BLaER1 (cell line): ENCODE measurements around the gene CDH24.

ENCODE experiments used
- H3K27ac ChIP-seq: shearing (Covaris generic); formaldehyde crosslinking; 2 replicates; pipeline ENCODE4 v1.8.1; 2022
- H3K27me3 ChIP-seq: shearing (Covaris generic); formaldehyde crosslinking; 2 replicates; pipeline ENCODE4 v1.8.1; 2022
- H3K36me3 ChIP-seq: shearing (Covaris generic); formaldehyde crosslinking; 2 replicates; pipeline ENCODE4 v1.8.1; 2022
- H3K4me1 ChIP-seq: shearing (Covaris generic); formaldehyde crosslinking; 2 replicates; pipeline ENCODE4 v1.8.1; 2022
- H3K4me2 ChIP-seq: shearing (Covaris generic); formaldehyde crosslinking; 2 replicates; pipeline ENCODE4 v1.8.1; 2022
- H3K4me3 ChIP-seq: shearing (Covaris generic); formaldehyde crosslinking; 2 replicates; pipeline ENCODE4 v1.8.1; 2022
- H3K9ac ChIP-seq: shearing (Covaris generic); formaldehyde crosslinking; 2 replicates; pipeline ENCODE4 v1.8.1; 2022
- H3K9me3 ChIP-seq: shearing (Covaris generic); formaldehyde crosslinking; 2 replicates; pipeline ENCODE4 v1.8.1; 2022
- H4K20me1 ChIP-seq: shearing (Covaris generic); formaldehyde crosslinking; 2 replicates; pipeline ENCODE4 v1.8.1; 2022
- Cebpa-rat ChIP-seq: shearing (Covaris generic); IDR thresholded peaks from 2 replicates; pipeline ENCODE4 v1.8.1; 2022

Gene CDH24

DNA sequence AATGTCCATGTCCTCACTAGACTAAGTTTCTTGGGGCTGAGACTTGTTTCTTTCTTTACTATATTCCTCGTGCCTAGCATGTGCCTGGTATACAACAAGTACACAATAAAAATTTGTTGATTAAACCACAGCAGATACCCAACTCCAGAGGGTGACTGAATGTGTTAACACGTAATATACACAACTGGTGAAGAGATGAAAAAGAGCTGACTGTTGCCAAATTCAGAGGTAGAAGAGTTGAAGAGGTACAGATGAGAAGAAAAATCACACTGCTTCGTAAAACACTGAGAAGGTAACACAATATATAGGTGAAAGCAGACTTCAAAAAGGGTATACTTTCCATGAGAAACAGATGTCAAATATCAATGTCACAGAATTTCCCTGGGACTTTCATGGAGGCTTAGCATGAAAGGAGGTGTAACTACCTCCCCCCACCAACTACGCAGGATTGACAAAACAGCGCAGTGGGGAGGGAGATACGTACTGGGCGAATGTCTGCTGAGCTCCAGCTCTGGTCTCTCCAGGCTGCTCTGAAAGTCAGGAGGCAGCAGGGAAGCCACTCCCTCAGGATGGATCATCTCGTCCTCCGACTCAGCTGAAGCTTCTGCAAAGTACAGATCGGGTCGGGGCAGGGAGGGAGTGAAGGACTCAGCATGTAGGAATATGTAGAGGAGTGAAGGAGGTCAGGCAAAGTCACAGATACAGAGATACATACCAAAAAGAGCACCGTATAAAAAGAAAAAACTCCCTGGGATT, 32.4 kb upstream of the CDH24 start:
- Histone ChIP-seq H3K4me1 (peaks cover 13% of the 10 kb centered on the region), H3K9ac (no peak overlapping the region), H3K4me2 (no peak overlapping the region), H3K36me3 (peaks cover 87% of the 10 kb centered on the region), H3K27ac (no peak overlapping the region), H3K9me3 (no peaks in the 10 kb centered on the region), H3K27me3 (no peaks in the 10 kb centered on the region), H4K20me1 (peaks cover 97% of the 10 kb centered on the region), H3K4me3 (no peak overlapping the region)
- no peak for TF ChIP-seq Cebpa-rat

DNA sequence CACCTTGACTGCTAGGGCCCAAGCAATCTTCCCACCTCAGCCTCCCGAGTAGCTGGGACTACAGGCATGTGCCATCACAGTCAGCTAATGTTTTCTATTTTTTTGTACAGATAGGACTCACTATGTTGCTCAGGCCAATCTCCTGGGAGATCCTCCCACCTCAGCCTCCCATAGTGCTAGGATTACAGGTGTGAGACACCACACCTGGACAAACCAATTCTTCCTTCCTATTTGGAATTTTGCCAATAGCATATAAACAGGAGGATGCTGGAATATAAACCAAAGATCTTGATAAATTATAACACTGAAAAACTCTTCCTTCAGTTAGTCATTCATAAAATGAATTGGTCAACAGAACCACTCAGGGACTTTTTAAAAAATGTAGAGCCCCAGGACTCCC, 29.2 kb upstream of the CDH24 start:
- Histone ChIP-seq H3K36me3 (peaks cover 100% of the 10 kb centered on the region), H3K4me2 (no peak overlapping the region), H3K4me3 (no peak overlapping the region), H3K27ac (no peak overlapping the region), H3K9me3 (no peaks in the 10 kb centered on the region), H3K9ac (no peak overlapping the region), H4K20me1 (peaks cover 66% of the 10 kb centered on the region), H3K4me1 (no peaks in the 10 kb centered on the region), H3K27me3 (no peaks in the 10 kb centered on the region)
- TF ChIP-seq Cebpa-rat, result no peak

DNA sequence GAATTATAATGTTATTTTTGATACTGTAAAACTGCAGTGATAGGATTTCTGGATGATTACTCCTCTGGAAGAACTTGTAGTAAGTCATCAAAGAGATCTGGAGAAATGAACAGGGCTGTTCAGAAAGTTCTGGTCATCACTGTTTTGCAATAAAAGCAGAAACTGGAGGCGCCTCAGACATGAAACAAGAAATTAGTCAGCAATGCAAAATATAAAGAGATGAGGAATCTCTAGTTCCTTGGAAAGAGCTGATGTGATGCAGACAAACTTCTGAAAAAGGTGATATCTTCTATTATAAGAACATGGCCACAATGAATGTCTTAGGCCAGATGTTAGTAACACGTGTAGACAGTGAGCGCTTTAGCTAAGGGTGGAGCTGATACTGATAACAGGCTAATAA, 28.1 kb upstream of the CDH24 start:
- Histone ChIP-seq H3K36me3 (peaks cover 100% of the 10 kb centered on the region), H3K27ac (no peak overlapping the region), H3K4me2 (no peak overlapping the region), H4K20me1 (peaks cover 55% of the 10 kb centered on the region), H3K9me3 (no peaks in the 10 kb centered on the region), H3K4me3 (no peak overlapping the region), H3K27me3 (no peaks in the 10 kb centered on the region), H3K9ac (0 out of 2 replicates have a peak overlapping the region, but pooled peaks have one; percentile 24), H3K4me1 (no peaks in the 10 kb centered on the region)
- TF ChIP-seq Cebpa-rat, result no peak

DNA sequence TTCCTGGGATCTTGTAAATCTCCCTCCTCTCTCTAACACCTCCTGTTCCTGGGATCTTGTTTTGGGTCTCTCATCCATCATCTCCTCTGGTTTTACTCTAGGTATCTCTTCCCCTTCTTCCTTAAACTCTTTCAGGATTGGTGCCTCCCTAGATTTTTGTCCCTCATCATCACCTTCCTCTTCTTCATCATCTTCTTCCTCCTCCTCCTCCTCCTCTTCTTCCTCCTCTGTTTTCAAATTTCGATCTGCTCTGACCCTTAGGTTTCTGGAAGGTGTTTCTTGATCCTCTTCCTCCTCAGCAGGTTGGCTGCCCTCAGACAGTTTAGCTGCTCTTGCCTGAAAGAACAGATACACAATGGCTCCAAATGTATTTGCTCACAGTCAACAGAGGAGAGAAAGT, 23.2 kb upstream of the CDH24 start:
- no peak overlapping the region; the same call in 1 of the 2 replicates for H3K9ac ChIP-seq
- H4K20me1 ChIP-seq, result peaks cover 52% of the 10 kb centered on the region
- peaks cover 100% of the 10 kb centered on the region for H3K36me3 ChIP-seq
- TF ChIP-seq Cebpa-rat, result no peak
- H3K9me3 ChIP-seq, result no peaks in the 10 kb centered on the region
- H3K4me2 ChIP-seq, result no peak overlapping the region
- H3K4me3 ChIP-seq, result no peak overlapping the region
- H3K27me3 ChIP-seq, result no peaks in the 10 kb centered on the region
- no peak overlapping the region for H3K27ac ChIP-seq
- H3K4me1 ChIP-seq, result no peaks in the 10 kb centered on the region

DNA sequence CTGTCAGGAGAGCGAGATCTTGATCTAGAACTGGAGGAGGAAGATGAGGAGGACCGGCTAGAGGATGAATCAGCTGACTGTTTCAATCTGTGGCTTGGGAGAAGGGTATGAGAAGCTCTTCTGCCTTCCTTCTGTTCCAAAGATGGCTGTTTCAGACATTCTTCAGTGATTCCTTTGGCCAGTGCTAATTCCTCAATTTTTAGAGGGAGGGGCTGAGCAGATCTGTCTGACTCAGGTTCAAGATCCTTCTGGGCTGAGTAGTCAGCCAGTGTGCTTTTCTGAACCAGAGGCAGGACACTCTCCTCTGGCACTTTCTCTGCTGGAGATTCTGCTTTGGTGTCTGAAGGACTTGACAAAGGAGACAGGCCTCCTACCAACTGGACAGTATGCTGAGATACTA, 22.4 kb upstream of the CDH24 start:
- Histone ChIP-seq H3K4me2 (no peak overlapping the region), H3K9me3 (no peaks in the 10 kb centered on the region), H4K20me1 (peaks cover 44% of the 10 kb centered on the region), H3K27me3 (no peaks in the 10 kb centered on the region), H3K4me1 (no peaks in the 10 kb centered on the region), H3K36me3 (peaks cover 100% of the 10 kb centered on the region), H3K9ac (no peak overlapping the region; the same call in 1 of the 2 replicates), H3K4me3 (no peak overlapping the region), H3K27ac (no peak overlapping the region)
- TF ChIP-seq Cebpa-rat, result no peak

DNA sequence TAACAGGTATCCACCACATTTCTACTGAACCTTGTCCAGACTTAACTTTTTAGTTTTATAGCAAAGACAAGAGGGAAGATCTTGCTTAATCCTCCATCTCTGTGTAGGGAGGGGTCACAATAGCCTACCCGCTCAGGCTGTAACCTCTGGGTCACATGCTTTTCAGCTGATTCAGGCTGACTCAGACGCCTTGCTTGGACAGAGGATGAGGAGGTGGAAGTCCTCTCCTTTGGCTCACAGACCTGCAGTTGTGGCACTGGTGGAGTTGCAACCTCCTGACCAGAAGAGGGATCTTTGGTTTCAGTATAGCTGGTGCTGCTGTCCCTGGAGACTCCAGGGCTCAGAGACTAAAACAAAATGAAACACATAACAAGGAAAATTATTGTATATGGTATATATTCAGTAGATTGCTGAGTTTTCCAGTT, 21.4 kb upstream of the CDH24 start:
- Histone ChIP-seq H3K36me3 (peaks cover 100% of the 10 kb centered on the region), H3K4me3 (no peak overlapping the region), H3K9me3 (no peaks in the 10 kb centered on the region), H3K27me3 (no peaks in the 10 kb centered on the region), H3K4me1 (no peaks in the 10 kb centered on the region), H4K20me1 (peaks cover 43% of the 10 kb centered on the region), H3K27ac (no peak overlapping the region), H3K9ac (no peak overlapping the region), H3K4me2 (no peak overlapping the region)
- TF ChIP-seq Cebpa-rat, result no peak

DNA sequence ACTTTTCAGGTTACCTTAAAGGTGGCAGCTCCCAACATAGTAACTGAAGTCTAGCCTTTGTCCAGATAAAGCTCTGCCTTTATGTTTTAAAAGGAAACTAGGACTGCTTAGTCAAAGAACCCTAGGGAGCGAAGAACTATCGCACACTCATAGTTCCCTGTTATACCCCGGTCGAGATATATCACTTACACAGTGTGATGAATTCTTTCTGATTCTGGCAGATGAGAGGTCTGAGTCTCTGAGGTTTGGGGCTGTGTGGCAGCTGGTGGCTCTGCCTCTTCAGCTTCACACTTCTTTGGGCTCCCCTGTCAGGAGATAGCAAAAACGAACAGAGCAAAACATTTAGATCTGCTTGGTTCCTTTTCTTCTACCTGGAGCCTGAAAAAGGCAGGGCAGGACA, 20.6 kb upstream of the CDH24 start:
- TF ChIP-seq Cebpa-rat, result no peak
- Histone ChIP-seq H3K9me3 (no peaks in the 10 kb centered on the region), H4K20me1 (peaks cover 43% of the 10 kb centered on the region), H3K4me1 (0 out of 2 replicates have a peak, but pooled peaks cover 1% of the 10 kb centered on the region), H3K9ac (no peak overlapping the region), H3K27ac (no peak overlapping the region), H3K4me2 (no peak overlapping the region), H3K27me3 (no peaks in the 10 kb centered on the region), H3K4me3 (no peak overlapping the region), H3K36me3 (peaks cover 100% of the 10 kb centered on the region)

DNA sequence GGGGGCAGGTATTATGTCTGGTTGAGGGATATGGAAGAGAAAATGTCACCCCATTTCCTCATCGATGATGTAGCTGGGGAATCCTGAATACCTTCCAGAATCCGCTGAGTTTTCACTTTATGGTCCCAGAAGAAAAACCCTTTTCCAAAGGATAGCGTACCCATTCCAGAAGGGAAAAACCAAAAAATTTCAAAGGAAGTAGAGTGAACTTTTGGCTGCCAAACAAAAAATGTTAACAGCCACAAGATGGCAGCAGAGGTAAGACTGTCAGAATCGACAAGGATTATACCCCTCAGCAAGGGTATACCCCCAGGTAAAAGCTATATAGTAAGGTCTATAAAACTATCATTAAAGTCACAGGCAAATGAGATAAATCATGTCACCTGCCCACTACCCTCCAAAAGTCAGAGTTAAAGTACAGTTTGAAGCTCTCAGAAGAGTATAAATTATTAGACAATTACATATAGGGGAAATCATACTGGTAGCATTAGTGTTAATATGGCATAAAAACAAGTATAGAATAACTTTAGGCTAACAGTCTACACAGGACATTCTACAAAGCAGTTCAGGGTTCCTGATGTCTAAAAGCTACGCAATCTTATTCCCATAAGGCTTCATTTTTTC, 19.6 kb upstream of the CDH24 start:
- Histone ChIP-seq H3K9ac (no peak overlapping the region), H3K4me1 (peaks cover 12% of the 10 kb centered on the region), H3K4me3 (no peak overlapping the region), H3K27ac (no peak overlapping the region), H3K27me3 (no peaks in the 10 kb centered on the region), H3K9me3 (no peaks in the 10 kb centered on the region), H3K4me2 (no peak overlapping the region), H3K36me3 (peaks cover 100% of the 10 kb centered on the region), H4K20me1 (peaks cover 48% of the 10 kb centered on the region)
- no peak for TF ChIP-seq Cebpa-rat

DNA sequence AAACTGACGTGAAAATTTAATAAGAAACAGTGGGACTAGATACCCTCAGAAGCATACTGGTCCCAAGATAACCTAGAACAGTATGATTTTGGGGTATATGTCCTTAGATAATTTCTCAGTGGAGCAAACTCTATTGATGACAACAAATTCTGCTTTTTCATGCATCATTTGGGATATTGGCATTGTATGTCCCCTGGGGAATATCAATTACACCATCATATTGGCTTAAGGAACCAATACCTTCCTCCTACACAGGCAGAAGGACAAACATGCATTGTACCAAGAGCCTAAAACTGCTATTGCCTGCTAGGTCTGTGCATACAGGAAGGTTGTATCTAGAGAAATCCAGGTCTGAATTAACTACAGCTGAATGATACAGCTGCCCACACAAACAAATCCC, 17.6 kb upstream of the CDH24 start:
- peaks cover 81% of the 10 kb centered on the region for H3K36me3 ChIP-seq

DNA sequence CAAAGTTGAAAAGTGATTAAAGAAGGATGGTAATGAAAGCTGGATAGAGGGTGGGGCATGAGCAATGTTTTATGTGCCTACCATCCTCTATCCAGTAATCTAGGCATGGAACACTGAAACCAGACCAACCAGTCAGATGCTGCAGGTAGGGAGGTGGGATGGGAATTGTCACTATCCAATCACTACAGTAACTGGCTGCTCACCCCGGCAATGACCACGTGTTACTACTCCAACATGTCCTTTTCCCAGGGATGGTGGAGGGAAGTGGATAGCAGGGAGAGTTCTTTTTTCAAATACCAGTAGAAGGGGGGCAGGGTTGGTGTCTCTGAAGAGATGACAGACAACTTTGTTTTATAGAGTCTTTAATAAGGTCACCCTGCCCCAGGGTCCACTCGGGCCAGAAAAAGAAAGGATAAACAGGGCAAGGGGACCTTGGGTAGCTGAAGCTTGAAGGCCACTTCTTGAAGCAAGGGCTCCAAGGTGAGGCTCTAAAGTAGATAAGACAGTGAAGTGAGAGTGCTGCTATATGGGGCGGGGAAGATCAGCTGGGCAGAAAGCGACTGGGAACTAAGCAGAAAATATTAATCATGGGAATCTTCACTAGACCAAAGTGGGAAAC, 14.7 kb upstream of the CDH24 start:
- Histone ChIP-seq H3K9me3 (no peaks in the 10 kb centered on the region), H3K9ac (peak overlapping the region; percentile 97), H3K4me2 (peak overlapping the region; percentile 95), H4K20me1 (peaks cover 58% of the 10 kb centered on the region), H3K27me3 (no peaks in the 10 kb centered on the region), H3K27ac (peak overlapping the region; percentile 94), H3K36me3 (peaks cover 75% of the 10 kb centered on the region), H3K4me1 (peaks cover 41% of the 10 kb centered on the region), H3K4me3 (peak overlapping the region; percentile 89)
- no peak for TF ChIP-seq Cebpa-rat

More for the DNA sequence above, 17.6 kb upstream of the CDH24 start:
- H3K4me3 ChIP-seq, result no peak overlapping the region
- no peaks in the 10 kb centered on the region for H3K9me3 ChIP-seq
- no peaks in the 10 kb centered on the region for H3K27me3 ChIP-seq
- peaks cover 23% of the 10 kb centered on the region for H3K4me1 ChIP-seq
- TF ChIP-seq Cebpa-rat, result no peak
- no peak overlapping the region for H3K4me2 ChIP-seq
- H3K9ac ChIP-seq, result no peak overlapping the region
- peaks cover 58% of the 10 kb centered on the region for H4K20me1 ChIP-seq
- H3K27ac ChIP-seq, result no peak overlapping the region
